Suppressor macrophage treated with lipopolysaccharide for 4 hours (primary cell): ENCODE results near the gene RCC1.
"Not testable (repeated sequence)": the region's sequence is repeated elsewhere in the genome, so short reads cannot be mapped to it uniquely, and the experiment has no call there.

ENCODE experiments used
- DNase-seq: peaks from one replicate; pipeline ENCODE4 v3.0.0-alpha.2; 2020

Gene RCC1

DNA sequence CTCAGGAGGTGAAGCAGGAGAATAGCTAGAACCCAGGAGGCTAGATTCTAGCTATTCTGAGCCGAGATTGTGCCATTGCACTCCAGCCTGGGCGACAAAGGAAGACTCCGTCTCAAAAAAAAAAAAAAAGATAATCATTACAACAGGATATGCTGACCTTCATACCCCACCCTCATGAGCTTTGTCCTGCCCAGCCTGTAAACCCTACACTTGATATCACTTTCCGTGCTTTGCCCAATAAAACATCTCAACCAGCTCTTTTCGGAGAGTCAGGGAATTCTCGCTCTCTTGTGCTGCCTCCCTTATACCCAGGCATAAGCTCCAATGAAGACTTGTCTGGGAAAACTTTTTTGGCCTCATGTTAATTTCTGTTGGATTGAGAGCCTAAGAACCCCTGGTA is 45.5 kb downstream of the RCC1 start:
- no peak for DNase-seq

- DNase-seq = peak; percentile 99
Measured at GRCh38 chr1:28552758-28553663, 47.2 kb downstream of the RCC1 start, which contains the start of gene TRNAU1AP. Gene TRNAU1AP (plus strand): TSS chr1:28553085. CDS start chr1:28553111, 26 bp downstream.

DNA sequence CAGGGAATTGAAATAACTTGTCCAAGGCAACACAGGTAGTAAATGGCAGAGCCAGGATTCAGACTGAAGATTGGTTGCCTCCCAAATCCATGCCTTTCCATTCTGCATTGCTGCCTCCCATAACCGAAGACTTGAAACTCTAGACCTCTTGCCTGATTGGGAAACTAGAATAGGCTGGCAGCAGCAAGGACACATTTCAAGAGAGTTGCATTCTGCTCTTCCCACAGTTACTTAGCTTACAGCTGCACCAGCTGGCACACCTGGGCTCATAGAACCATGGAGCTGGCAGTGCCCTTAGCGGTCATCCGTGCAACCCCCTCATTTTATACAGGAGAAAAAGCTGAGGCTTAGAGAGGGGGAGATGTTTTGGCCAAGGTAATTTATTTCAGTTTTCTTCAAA is 55.0 kb downstream of the RCC1 start:
- DNase-seq = no peak

DNA sequence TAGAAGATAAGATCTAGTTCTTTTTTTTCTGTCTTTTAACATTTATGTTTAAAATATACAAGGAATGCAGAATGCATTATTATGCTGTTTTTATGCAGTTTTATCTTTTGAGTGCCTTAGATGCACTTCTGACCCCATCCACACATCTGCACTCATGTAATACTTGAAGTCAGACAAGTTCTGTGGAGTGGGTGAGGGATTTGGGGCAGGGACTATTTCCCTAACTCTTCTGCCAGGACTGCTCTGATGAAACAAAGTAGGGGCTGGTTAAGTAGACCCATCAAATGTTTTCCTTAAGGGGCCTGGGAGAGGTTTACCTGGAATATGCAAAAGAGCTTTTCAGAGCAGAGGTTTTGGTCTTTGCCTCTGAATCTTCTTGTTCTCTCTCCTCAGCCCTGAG is 58.5 kb downstream of the RCC1 start:
- DNase-seq = no peak

GRCh38 chr1:28565040-28565439 is 59.2 kb downstream of the RCC1 start:
- DNase-seq = no peak

DNA sequence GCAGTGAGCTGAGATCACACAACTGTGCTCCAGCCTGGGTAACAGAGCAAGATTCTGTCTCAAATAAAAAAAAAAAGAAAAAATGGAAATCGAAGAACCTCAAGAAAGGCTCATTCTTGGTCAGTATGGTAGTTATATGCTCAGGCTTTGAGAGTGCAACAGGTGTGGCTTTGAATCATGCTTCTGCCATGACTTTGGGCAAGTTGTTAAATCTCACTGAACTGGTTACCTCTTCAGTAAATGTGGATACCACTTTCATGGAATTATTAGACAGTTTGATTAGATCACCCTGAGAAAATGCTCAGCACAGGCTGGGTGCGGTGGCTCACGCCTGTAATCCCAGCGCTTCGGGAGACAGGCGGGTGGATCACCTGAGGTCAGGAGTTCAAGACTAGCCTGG is 59.9 kb downstream of the RCC1 start:
- no peak for DNase-seq

GRCh38 chr1:28566931-28567330 is 61.1 kb downstream of the RCC1 start:
- DNase-seq = no peak

DNA sequence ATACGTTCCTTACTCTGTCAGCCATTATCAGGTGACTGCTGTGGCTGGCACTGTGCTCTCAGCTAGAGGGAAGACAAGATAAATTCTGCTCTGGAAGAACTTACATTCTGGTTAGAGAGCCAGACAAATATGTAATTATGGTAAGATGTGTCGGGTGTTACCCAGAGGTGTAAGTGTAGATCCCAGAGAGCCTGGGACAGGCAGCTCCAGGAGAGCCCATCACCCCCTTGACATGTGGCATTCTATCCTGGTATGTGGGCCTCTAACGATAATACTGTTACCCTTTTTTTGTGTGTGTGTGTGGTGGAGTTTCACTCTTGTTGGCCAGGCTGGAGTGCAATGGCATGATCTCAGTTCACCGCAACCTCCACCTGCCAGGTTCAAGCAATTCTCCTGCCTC is 66.1 kb downstream of the RCC1 start:
- DNase-seq = no peak

GRCh38 chr1:28572891-28573290 is 67.0 kb downstream of the RCC1 start:
- DNase-seq = peak; percentile 42

GRCh38 chr1:28573564-28573963 is 67.7 kb downstream of the RCC1 start:
- no peak for DNase-seq

GRCh38 chr1:28577052-28577678 is 71.3 kb downstream of the RCC1 start:
- peak; percentile 34 for DNase-seq

DNA sequence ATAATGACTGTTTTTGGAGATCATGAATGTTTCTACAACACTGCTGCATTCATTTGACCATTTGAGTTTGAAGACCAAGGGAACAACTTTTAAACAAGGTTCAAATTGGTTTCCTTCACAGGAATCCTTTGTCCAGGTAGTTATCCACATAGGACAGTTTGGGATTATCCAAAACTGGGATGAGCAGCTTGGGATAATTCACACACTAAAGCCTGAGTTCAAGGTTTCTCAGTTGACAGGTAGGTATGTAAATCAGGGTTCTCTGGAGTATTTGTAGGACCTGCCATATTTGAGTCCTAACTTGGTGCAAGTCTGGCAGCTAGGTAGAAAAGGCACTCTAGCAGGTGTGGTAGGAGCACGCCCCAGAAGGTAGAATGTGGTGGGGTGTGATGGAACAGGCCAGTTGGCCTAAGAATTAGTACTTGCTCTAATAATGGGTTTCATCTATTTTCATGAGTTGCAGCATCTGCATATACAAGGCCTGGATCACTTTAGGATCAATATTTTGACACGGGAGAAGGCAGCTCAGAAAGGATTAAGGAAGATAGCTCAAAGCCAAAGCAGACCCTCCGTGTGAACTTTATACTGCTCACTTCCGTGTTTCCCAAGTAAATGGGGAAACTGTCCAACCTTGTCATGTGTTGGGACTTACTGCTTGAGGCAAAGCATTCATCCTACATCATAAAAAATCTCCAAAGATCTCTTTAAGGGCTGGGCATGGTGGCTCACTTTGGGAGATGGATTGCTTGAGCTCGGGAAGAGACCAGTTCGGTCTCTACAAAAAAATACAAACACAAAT is 72.1 kb downstream of the RCC1 start:
- DNase-seq = no peak

DNA sequence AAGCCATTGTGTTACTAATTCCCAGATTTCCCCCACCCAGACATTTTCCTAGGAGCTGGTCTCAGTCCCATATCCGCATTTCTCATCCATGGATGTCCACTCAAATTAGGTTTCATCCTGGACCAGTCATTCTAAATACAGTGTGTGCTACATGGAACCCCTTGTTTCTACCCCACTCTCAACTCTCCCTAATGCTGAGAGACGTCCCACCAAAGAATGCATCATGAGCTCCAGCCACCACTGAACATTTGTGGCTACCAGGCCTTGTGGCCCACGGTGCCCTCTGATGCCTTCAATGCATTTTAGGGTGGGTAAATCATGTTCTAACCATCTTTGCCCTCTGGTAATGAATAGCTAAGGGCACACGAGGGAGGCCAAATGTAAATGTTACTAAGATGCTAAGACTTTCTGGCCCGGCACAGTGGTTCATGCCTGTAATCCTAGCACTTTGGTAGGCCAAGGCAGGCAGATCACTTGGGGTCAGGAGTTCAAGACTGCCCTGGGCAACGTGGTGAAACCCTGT is 72.9 kb downstream of the RCC1 start:
- DNase-seq = no peak

GRCh38 chr1:28579401-28579800 is 73.6 kb downstream of the RCC1 start:
- DNase-seq = no peak

DNA sequence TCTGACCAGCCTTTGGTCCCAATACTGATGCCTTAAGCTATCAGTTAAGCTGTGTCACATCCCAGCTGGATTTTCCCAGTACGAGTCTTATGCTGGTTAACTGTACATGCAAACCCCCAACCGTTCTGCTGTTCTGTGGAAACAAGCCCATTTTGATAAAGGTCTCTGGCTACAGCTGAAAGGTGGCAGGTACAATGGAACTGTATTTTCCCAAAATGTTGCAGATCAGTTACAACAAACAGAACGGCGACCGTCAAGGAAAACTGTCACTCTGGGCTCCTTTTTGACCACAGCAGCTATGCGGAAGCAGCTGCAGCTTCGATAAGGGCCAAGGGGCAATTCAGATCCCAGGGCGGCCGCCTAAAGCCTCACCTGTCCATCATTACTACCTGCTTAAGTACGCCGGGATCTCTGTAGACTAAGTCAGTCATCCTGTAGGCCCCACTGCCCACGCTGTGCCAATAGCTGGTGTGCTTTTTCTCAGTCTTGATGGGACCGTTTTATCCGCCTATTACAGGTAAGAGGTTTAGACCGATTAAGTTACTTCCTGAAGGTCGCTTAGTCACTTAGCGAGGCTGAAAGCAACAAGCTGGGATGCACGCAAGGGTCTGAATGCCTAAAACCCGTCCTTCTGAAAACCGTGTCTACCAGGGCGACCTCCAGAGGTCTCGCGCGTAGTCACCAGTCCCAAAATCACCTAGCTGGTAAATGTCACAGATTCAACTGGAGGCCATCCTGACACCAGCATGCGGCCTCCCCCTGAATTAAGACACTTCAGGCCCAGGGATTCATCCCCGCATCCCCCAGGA is 75.1 kb downstream of the RCC1 start:
- DNase-seq = peak; percentile 16

- peak; percentile 98 for DNase-seq
Measured at GRCh38 chr1:28581531-28582247, 75.8 kb downstream of the RCC1 start.

DNA sequence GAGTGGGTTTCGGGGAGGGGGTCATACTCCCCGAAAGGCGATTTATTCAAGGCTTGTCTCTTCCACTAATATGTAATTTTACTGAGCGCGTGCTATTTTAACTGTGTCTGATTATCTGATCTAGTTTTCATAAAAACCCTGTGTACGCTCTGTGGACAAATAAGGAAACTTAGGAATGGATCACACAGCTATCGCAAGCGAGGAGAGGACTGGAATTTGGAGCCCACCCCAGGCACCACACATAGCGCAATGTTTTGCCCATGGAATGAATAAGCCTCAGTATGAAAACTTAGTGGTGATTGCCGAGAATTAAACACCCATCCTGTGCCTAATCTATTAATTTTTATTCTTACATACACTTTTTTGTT is 76.4 kb downstream of the RCC1 start:
- peak; percentile 17 for DNase-seq

DNA sequence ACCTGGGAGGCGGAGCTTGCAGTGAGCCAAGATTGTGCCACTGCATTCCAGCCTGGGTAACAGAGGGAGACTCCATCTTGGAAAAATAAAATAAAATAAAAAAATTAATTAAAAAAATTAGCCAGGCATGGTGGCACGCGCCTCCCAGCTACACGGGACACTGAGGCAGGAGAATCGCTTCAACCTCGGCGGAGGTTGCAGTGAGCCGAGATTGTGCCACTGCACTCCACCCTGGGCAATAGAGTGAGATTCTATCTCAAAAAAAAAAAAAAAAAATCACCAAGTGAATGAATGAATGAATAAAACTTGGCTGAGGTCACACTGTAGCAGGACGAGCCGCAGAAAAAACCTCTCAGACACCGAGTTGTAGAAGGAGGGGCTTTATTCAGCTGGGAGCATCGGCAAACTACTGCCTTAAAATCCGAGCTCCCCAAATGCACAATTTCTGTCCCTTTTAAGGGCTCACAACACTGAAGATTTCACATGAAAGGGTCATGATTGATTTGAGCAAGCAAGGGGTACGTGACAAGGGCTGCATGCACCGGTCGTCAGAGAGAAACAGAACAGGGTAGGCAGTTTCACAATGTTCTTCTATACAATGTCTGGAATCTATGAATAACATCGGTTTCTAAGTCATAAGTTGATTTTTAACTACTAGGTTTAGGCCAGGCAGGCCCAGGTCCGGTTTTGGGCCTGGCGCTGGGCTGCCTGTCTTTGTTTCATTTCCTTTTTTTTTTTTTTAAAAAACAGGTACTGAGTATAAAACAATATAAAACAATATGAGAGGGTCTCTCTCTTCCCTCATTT is 80.9 kb downstream of the RCC1 start:
- not testable (repeated sequence) for DNase-seq
